A549 (cell line): ENCODE data around the gene BAIAP2L1. TPM values are rescaled to one million over a fixed set of nuclear protein-coding genes. Genes with fewer than 3 reads are reported as not detected.

ENCODE experiments used
- ATAC-seq, 2 experiments: fragments of 200-7000 bp in 1 of 2; fragments of >200 bp in 1 of 2; cut with Nextera tagmentation in 1 of 2; cut with Tn5 transposase in 1 of 2; 3 replicates each; pipeline versions ENCODE4 v1.8.0 to v1.9.1; 2018 to 2020; ENCODE audit warnings: mild to moderate bottlenecking in 1 of 2, moderate library complexity in 1 of 2
- CTCF ChIA-PET: fragments of 300-600 bp; sonication (Branson Sonifier 250); formaldehyde crosslinking; extraction: SDS; loops from one replicate; lab custom pipeline; 2021; ENCODE audit warnings: antibody characterized with exemption, inconsistent platforms; lab: Yijun Ruan, JAX
- POLR2A ChIA-PET: fragments of 350-600 bp; formaldehyde crosslinking; extraction: SDS; loops from one replicate; lab custom pipeline; 2021; ENCODE audit warnings: antibody characterized with exemption, inconsistent platforms; lab: Yijun Ruan, JAX
- DNase-seq, 2 experiments: peaks; one replicate each; pipeline versions ENCODE4 v3.0.0 to v3.0.0-alpha.2; 2011 to 2016; ENCODE audit warnings: low read depth in 1 of 2, low spot score in 1 of 2
- FAIRE-seq: peaks from 2 replicates; lab custom pipeline; 2011; peaks lifted over from hg19 to GRCh38; lab: Jason Lieb, UNC
- H3K27ac ChIP-seq, 2 experiments: fragments of >200 bp; sonication (Bioruptor Twin); formaldehyde crosslinking; 3 replicates each; pipeline ENCODE4 v1.5.1; 2016 to 2017
- H3K4me1 ChIP-seq: fragments of >200 bp; sonication (Bioruptor Twin); formaldehyde crosslinking; 3 replicates; pipeline ENCODE4 v1.6.1; 2016
- H3K4me2 ChIP-seq: fragments of >200 bp; sonication (Bioruptor Twin); formaldehyde crosslinking; 3 replicates; pipeline ENCODE4 v1.6.1; 2016
- H3K4me3 ChIP-seq: fragments of >200 bp; sonication (Bioruptor Twin); formaldehyde crosslinking; 3 replicates; pipeline ENCODE4 v1.5.1; 2016
- H3K9me3 ChIP-seq: fragments of >200 bp; sonication (Bioruptor Twin); formaldehyde crosslinking; 3 replicates; pipeline ENCODE4 v1.6.1; 2016
- BHLHE40 ChIP-seq: IDR thresholded peaks from 2 replicates; pipeline ENCODE4 v1.6.1; 2012; ENCODE audit warnings: low read depth, low read length, inconsistent platforms
- CBX2 ChIP-seq: fragments of 200-600 bp; sonication (generic); IDR thresholded peaks from 2 replicates; pipeline ENCODE4 v1.6.1; 2016; ENCODE audit warnings: low read depth, mild to moderate bottlenecking, borderline replicate concordance
- CEBPB ChIP-seq, 2 experiments: fragments of >200 bp in 1 of 2; sonication (Bioruptor Twin) in 1 of 2; formaldehyde crosslinking in 1 of 2; IDR thresholded peaks; 2 replicates each; pipeline ENCODE4 v1.6.1; 2012 to 2016
- CHD4 ChIP-seq: fragments of 200-600 bp; sonication (generic); IDR thresholded peaks from 2 replicates; pipeline ENCODE4 v1.6.1; 2016; ENCODE audit warnings: antibody characterized with exemption, mild to moderate bottlenecking, borderline replicate concordance
- EHF ChIP-seq: fragments of 250-450 bp; sonication (Bioruptor Pico); IDR thresholded peaks from 2 replicates; pipeline ENCODE4 v1.5.0; 2020; ENCODE audit warnings: mild to moderate bottlenecking
- ELK1 ChIP-seq: fragments of 150-350 bp; IDR thresholded peaks from 2 replicates; pipeline ENCODE4 v1.6.1; 2014; ENCODE audit warnings: low read depth, mild to moderate bottlenecking, low read length
- HDAC2 ChIP-seq: fragments of 200-600 bp; sonication (generic); IDR thresholded peaks from 2 replicates; pipeline ENCODE4 v1.6.1; 2016
- HES2 ChIP-seq: fragments of >200 bp; sonication (Bioruptor Twin); formaldehyde crosslinking; IDR thresholded peaks from 2 replicates; pipeline ENCODE4 v1.6.1; 2016
- HOXB13 ChIP-seq: fragments of 250-450 bp; sonication (Bioruptor Pico); IDR thresholded peaks from 2 replicates; pipeline ENCODE4 v1.5.0; 2020; ENCODE audit warnings: low read depth, mild to moderate bottlenecking, moderate library complexity
- MYC ChIP-seq: IDR thresholded peaks from 2 replicates; pipeline ENCODE4 v1.6.1; 2012; ENCODE audit warnings: mild to moderate bottlenecking, inconsistent platforms, low read length, improper control_type of control experiment, borderline replicate concordance
- NFE2L2 ChIP-seq: fragments of 150-350 bp; conservative IDR thresholded peaks from 2 replicates; pipeline ENCODE4 v1.6.1; 2014; ENCODE audit warnings: low read length
- NR3C1 ChIP-seq: fragments of >200 bp; sonication (Bioruptor Twin); formaldehyde crosslinking; IDR thresholded peaks from 3 replicates; pipeline ENCODE4 v1.6.1; 2017
- RAD21 ChIP-seq, 2 experiments: fragments of >200 bp in 1 of 2; sonication (Bioruptor Twin) in 1 of 2; formaldehyde crosslinking in 1 of 2; IDR thresholded peaks in 1 of 2; conservative IDR thresholded peaks in 1 of 2; 2 replicates in 1 of 2; 3 replicates in 1 of 2; pipeline ENCODE4 v1.6.1; 2012 to 2018; ENCODE audit warnings: inconsistent platforms in 1 of 2
- RFX5 ChIP-seq: fragments of 450-650 bp; IDR thresholded peaks from 2 replicates; pipeline ENCODE4 v1.7.1; 2014; ENCODE audit warnings: antibody characterized with exemption, mild to moderate bottlenecking, moderate library complexity
- SMC3 ChIP-seq: fragments of >200 bp; sonication (Bioruptor Twin); formaldehyde crosslinking; IDR thresholded peaks from 3 replicates; pipeline ENCODE4 v1.6.1; 2018; ENCODE audit warnings: inconsistent platforms
- USF2 ChIP-seq: fragments of 450-650 bp; IDR thresholded peaks from 2 replicates; pipeline ENCODE4 v1.6.1; 2014; ENCODE audit warnings: antibody characterized with exemption
- ZSCAN20 ChIP-seq: fragments of 250-450 bp; sonication (Bioruptor Pico); IDR thresholded peaks from 2 replicates; pipeline ENCODE4 v1.8.0; 2022; ENCODE audit warnings: mild to moderate bottlenecking, moderate library complexity
- WGBS: methylation state at CpG from one replicate; pipeline ENCODE4 v1.1.6; 2017; ENCODE audit errors: missing lambda C conversion rate; 5-methylcytosine and 5-hydroxymethylcytosine counted together
- polyA plus RNA-seq, 4 experiments: library from polyadenylated mRNA; depleted of rRNA in 3 of 4; stranded (reverse); fragments of >200 nt; fragmentation: RNase III in 1 of 4; extraction: RNeasy Plus Mini Kit Qiagen cat#74134 plus additional on column Dnase treatment in 1 of 4; gene quantifications; 2 replicates in 3 of 4; 3 replicates in 1 of 4; pipeline ENCODE4 v1.2.3, GENCODE V29; 2011 to 2017
- TF ChIP-seq, protein P1 (sequence below): fragments of 250-450 bp; sonication (Bioruptor Pico); IDR thresholded peaks from 2 replicates; pipeline ENCODE4 v1.5.0; 2020; ENCODE audit warnings: low read depth, mild to moderate bottlenecking, moderate library complexity
- TF ChIP-seq, protein P2 (sequence below): fragments of 200-600 bp; sonication (generic); IDR thresholded peaks from 2 replicates; pipeline ENCODE4 v1.6.1; 2016; ENCODE audit warnings: antibody characterized with exemption, mild to moderate bottlenecking, moderate library complexity

The BAIAP2L1 gene
- polyA plus RNA-seq, 2 of the 4 experiments (the other 2 are of a cell fraction) = 39.4 to 89.3 TPM

GRCh38 chr7:98346515-98347069, 54.3 kb downstream of the BAIAP2L1 start:
- FAIRE-seq = no peak
- Histone ChIP-seq H3K4me1 (peaks cover 27% of the 10 kb centered on the region), H3K4me2 (no peak overlapping the region), H3K27ac (no peak overlapping the region), H3K4me3 (no peak overlapping the region), H3K9me3 (no peaks in the 10 kb centered on the region)
- POLR2A ChIA-PET = no interaction called here
- CTCF ChIA-PET = interaction anchor here (0.9 kb wide), 1 partner anchor 18 kb away, joined by 4 read pairs; no protein-coding TSS in a partner anchor
- 85% methylated on average over 7 of the region's 7 CpGs for WGBS
- TF ChIP-seq CHD4 (no peak), RFX5 (no peak)
- no peak for DNase-seq
- ATAC-seq = no peak

- FAIRE-seq (no peak), ATAC-seq (no peak), DNase-seq (no peak)
- Histone ChIP-seq H3K27ac (no peak overlapping the region), H3K4me1 (peaks cover 24% of the 10 kb centered on the region), H3K4me2 (no peak overlapping the region), H3K4me3 (no peak overlapping the region), H3K9me3 (no peaks in the 10 kb centered on the region)
- POLR2A ChIA-PET = interaction anchor here (0.7 kb wide), 1 partner anchor 19 kb away, joined by 3 read pairs; no protein-coding TSS in a partner anchor
- no peak for TF ChIP-seq HOXB13 (CRISPR knock-in tag)
- no peak for TF ChIP-seq NFE2L2
- no peak for TF ChIP-seq USF2
- TF ChIP-seq HDAC2 = no peak
- TF ChIP-seq CEBPB (IDR thresholded peaks at IDR 0.05) = no peak
- no peak for TF ChIP-seq MYC
- no peak for TF ChIP-seq CHD4
- TF ChIP-seq HES2 = no peak
- TF ChIP-seq EHF (CRISPR knock-in tag) = no peak
- no peak for TF ChIP-seq CBX2
- TF ChIP-seq SMC3 = no peak
- TF ChIP-seq, protein P1, sequence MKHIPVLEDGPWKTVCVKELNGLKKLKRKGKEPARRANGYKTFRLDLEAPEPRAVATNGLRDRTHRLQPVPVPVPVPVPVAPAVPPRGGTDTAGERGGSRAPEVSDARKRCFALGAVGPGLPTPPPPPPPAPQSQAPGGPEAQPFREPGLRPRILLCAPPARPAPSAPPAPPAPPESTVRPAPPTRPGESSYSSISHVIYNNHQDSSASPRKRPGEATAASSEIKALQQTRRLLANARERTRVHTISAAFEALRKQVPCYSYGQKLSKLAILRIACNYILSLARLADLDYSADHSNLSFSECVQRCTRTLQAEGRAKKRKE (CRISPR knock-in tag) = no peak
- no peak for TF ChIP-seq ELK1
- TF ChIP-seq, protein P2, sequence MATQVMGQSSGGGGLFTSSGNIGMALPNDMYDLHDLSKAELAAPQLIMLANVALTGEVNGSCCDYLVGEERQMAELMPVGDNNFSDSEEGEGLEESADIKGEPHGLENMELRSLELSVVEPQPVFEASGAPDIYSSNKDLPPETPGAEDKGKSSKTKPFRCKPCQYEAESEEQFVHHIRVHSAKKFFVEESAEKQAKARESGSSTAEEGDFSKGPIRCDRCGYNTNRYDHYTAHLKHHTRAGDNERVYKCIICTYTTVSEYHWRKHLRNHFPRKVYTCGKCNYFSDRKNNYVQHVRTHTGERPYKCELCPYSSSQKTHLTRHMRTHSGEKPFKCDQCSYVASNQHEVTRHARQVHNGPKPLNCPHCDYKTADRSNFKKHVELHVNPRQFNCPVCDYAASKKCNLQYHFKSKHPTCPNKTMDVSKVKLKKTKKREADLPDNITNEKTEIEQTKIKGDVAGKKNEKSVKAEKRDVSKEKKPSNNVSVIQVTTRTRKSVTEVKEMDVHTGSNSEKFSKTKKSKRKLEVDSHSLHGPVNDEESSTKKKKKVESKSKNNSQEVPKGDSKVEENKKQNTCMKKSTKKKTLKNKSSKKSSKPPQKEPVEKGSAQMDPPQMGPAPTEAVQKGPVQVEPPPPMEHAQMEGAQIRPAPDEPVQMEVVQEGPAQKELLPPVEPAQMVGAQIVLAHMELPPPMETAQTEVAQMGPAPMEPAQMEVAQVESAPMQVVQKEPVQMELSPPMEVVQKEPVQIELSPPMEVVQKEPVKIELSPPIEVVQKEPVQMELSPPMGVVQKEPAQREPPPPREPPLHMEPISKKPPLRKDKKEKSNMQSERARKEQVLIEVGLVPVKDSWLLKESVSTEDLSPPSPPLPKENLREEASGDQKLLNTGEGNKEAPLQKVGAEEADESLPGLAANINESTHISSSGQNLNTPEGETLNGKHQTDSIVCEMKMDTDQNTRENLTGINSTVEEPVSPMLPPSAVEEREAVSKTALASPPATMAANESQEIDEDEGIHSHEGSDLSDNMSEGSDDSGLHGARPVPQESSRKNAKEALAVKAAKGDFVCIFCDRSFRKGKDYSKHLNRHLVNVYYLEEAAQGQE = no peak
- no peak for TF ChIP-seq ZSCAN20 (CRISPR knock-in tag)
- no peak for TF ChIP-seq NR3C1
- no peak for TF ChIP-seq BHLHE40
- TF ChIP-seq RAD21 (conservative IDR thresholded peaks at IDR 0.05 in 1 of 2, IDR thresholded peaks at IDR 0.05 in 1 of 2) = no peak
- TF ChIP-seq RFX5 = no peak
- CTCF ChIA-PET = interaction anchor here (0.6 to 2.6 kb wide), 4 partner anchors 15 to 552 kb away, joined by 3 to 10 read pairs (median 4); partner anchors contain the start of gene BAIAP2L1
- WGBS = 89% methylated on average over 3 of the region's 3 CpGs
These were observed 59.8 kb downstream of the BAIAP2L1 start for GRCh38 chr7:98341106-98341505.
